Raji (cell line): ENCODE results near the gene ASTE1.
A peak's percentile ranks its signal among the peaks of the same experiment; 100 is the strongest.

Source experiments
- POLR2A ChIP-seq: IDR thresholded peaks from 2 replicates; pipeline ENCODE4 v1.6.1; 2011; ENCODE audit warnings: low read depth, low read length, control low read depth; ENCODE audit not compliant: insufficient read depth

The ASTE1 gene

GRCh38 chr3:131026321-131027151 lies at the start of gene ASTE1, which contains the start of gene NEK11:
Gene ASTE1, minus strand, starts transcription at chr3:131026825. Its CDS starts 1,519 bp downstream, at chr3:131025306.
Gene NEK11, plus strand, starts transcription at chr3:131026877. Its CDS starts 2,832 bp downstream, at chr3:131029709.
- TF ChIP-seq POLR2A, result peak; percentile 86

GRCh38 chr3:131075632-131076328 lies 49.2 kb upstream of the ASTE1 start:
- TF ChIP-seq POLR2A, result no peak

- no peak for TF ChIP-seq POLR2A
Observed at GRCh38 chr3:131072845-131073244, 46.2 kb upstream of the ASTE1 start.

GRCh38 chr3:131072099-131072559 lies 45.5 kb upstream of the ASTE1 start:
- TF ChIP-seq POLR2A, result no peak

- no peak for TF ChIP-seq POLR2A
Observed at GRCh38 chr3:131067983-131068382, 41.4 kb upstream of the ASTE1 start.

- no peak for TF ChIP-seq POLR2A
Observed at GRCh38 chr3:131053043-131053859, 26.6 kb upstream of the ASTE1 start.

- no peak for TF ChIP-seq POLR2A
Observed at GRCh38 chr3:131050001-131050400, 23.4 kb upstream of the ASTE1 start.

- no peak for TF ChIP-seq POLR2A
Observed at GRCh38 chr3:131048030-131048429, 21.4 kb upstream of the ASTE1 start.

- TF ChIP-seq POLR2A, result no peak
Observed at GRCh38 chr3:131047582-131047981, 21.0 kb upstream of the ASTE1 start.

GRCh38 chr3:131038326-131038725 lies 11.7 kb upstream of the ASTE1 start:
- TF ChIP-seq POLR2A, result no peak

- TF ChIP-seq POLR2A, result no peak
Observed at GRCh38 chr3:131036986-131037385, 10.4 kb upstream of the ASTE1 start.

GRCh38 chr3:131036200-131036816 lies 9.7 kb upstream of the ASTE1 start:
- no peak for TF ChIP-seq POLR2A

GRCh38 chr3:131033480-131034080 lies 7.0 kb upstream of the ASTE1 start:
- no peak for TF ChIP-seq POLR2A

- no peak for TF ChIP-seq POLR2A
Observed at GRCh38 chr3:131031660-131032059, 5.0 kb upstream of the ASTE1 start.
